Neural cell (in vitro differentiated cells): ENCODE data around the gene FCHSD2. TPM values are rescaled to one million over a fixed set of nuclear protein-coding genes. Genes with fewer than 3 reads are reported as not detected.

Source experiments
- H2AFZ ChIP-seq: fragments of 200-600, 300-800 bp; sonication (generic), shearing (Covaris generic); 2 replicates; pipeline ENCODE4 v1.6.0; 2014; ENCODE audit warnings: low read depth, mild to moderate bottlenecking, antibody characterized with exemption, low read length, moderate library complexity
- H3F3A ChIP-seq: fragments of 200-600 bp; shearing (Covaris generic); 2 replicates; pipeline ENCODE4 v1.6.1; 2016; ENCODE audit warnings: mild to moderate bottlenecking, moderate library complexity, mixed read lengths, antibody characterized with exemption, low read length; ENCODE audit not compliant: insufficient read depth, poor library complexity, severe bottlenecking
- H3K27ac ChIP-seq: fragments of 200-600, 300-800 bp; sonication (generic), shearing (Covaris generic); 2 replicates; pipeline ENCODE4 v1.5.1; 2014; ENCODE audit warnings: mild to moderate bottlenecking, low read length, moderate library complexity
- H3K27me3 ChIP-seq: fragments of 300-800, 200-600 bp; sonication (generic), shearing (Covaris generic); 2 replicates; pipeline ENCODE4 v1.6.0; 2014; ENCODE audit warnings: mild to moderate bottlenecking, low read depth, low read length, moderate library complexity; ENCODE audit not compliant: insufficient read depth
- H3K36me3 ChIP-seq: fragments of 300-800, 200-600 bp; sonication (generic), shearing (Covaris generic); 2 replicates; pipeline ENCODE4 v1.5.1; 2014; ENCODE audit warnings: mild to moderate bottlenecking, antibody characterized with exemption, low read length, moderate library complexity; ENCODE audit not compliant: insufficient read depth
- H3K4me2 ChIP-seq: fragments of 300-800, 200-600 bp; sonication (generic), shearing (Covaris generic); 2 replicates; pipeline ENCODE4 v1.6.0; 2014; ENCODE audit warnings: mild to moderate bottlenecking, low read length
- H3K4me3 ChIP-seq: fragments of 300-800, 200-600 bp; sonication (generic), shearing (Covaris generic); 2 replicates; pipeline ENCODE4 v1.5.1; 2014; ENCODE audit warnings: mild to moderate bottlenecking, low read length, moderate library complexity
- H3K79me2 ChIP-seq: fragments of 200-600 bp; shearing (Covaris generic); replicated peaks from 2 replicates; pipeline ENCODE4 v1.6.0; 2014; ENCODE audit warnings: mild to moderate bottlenecking, low read length, moderate library complexity; ENCODE audit not compliant: insufficient read depth
- H3K9ac ChIP-seq: fragments of 300-800, 200-600 bp; sonication (generic), shearing (Covaris generic); 2 replicates; pipeline ENCODE4 v1.6.1; 2016; ENCODE audit warnings: mild to moderate bottlenecking, low read length, mixed read lengths
- H3K9me2 ChIP-seq: fragments of 200-600 bp; shearing (Covaris generic); 2 replicates; pipeline ENCODE4 v1.6.1; 2016; ENCODE audit warnings: mild to moderate bottlenecking, low read length, mixed read lengths; ENCODE audit not compliant: insufficient read depth
- H3K9me3 ChIP-seq: fragments of 200-600, 300-800 bp; sonication (generic), shearing (Covaris generic); 2 replicates; pipeline ENCODE4 v1.6.1; 2016; ENCODE audit warnings: mild to moderate bottlenecking, mixed run types, low read length, moderate library complexity, mixed read lengths
- H4K20me1 ChIP-seq: fragments of 200-600 bp; shearing (Covaris generic); 2 replicates; pipeline ENCODE4 v1.6.1; 2016; ENCODE audit warnings: mild to moderate bottlenecking, mixed run types; ENCODE audit not compliant: insufficient read depth
- EP300 ChIP-seq: fragments of 450-650 bp; conservative IDR thresholded peaks from 2 replicates; pipeline ENCODE4 v1.6.1; 2014; ENCODE audit warnings: antibody characterized with exemption, mild to moderate bottlenecking, moderate library complexity; ENCODE audit not compliant: poor library complexity, severe bottlenecking
- EZH2 ChIP-seq: fragments of 200-600, 300-800 bp; shearing (Covaris generic), sonication (generic); IDR thresholded peaks from 2 replicates; pipeline ENCODE4 v1.6.1; 2014; ENCODE audit warnings: antibody characterized with exemption, low read length, borderline replicate concordance, mild to moderate bottlenecking; ENCODE audit not compliant: insufficient read depth, poor library complexity, severe bottlenecking
- MXI1 ChIP-seq: fragments of 450-650 bp; conservative IDR thresholded peaks from 2 replicates; pipeline ENCODE4 v1.6.1; 2014; ENCODE audit warnings: antibody characterized with exemption, mild to moderate bottlenecking; ENCODE audit not compliant: poor library complexity, severe bottlenecking
- POLR2AphosphoS5 ChIP-seq: IDR thresholded peaks from 2 replicates; pipeline ENCODE4 v1.6.1; 2012
- RAD21 ChIP-seq: fragments of 450-650 bp; conservative IDR thresholded peaks from 2 replicates; pipeline ENCODE4 v1.6.1; 2014; ENCODE audit warnings: antibody characterized with exemption, mild to moderate bottlenecking, moderate library complexity
- SMC3 ChIP-seq: fragments of 450-650 bp; conservative IDR thresholded peaks from 2 replicates; pipeline ENCODE4 v1.6.1; 2014; ENCODE audit warnings: antibody characterized with exemption, mild to moderate bottlenecking, moderate library complexity; ENCODE audit not compliant: poor library complexity
- TAF1 ChIP-seq: IDR thresholded peaks from 2 replicates; pipeline ENCODE4 v1.6.1; 2012; ENCODE audit warnings: low read depth
- polyA plus RNA-seq: library from polyadenylated mRNA; depleted of rRNA; stranded (reverse); fragments of >200 nt; gene quantifications from 2 replicates; pipeline ENCODE4 v1.2.3, GENCODE V29; 2014
- TF ChIP-seq, protein P1 (sequence below): fragments of 450-650 bp; IDR thresholded peaks from 2 replicates; pipeline ENCODE4 v1.5.1; 2014; ENCODE audit warnings: antibody characterized with exemption, mild to moderate bottlenecking, moderate library complexity; ENCODE audit not compliant: poor library complexity, severe bottlenecking
- TF ChIP-seq, protein P2 (sequence below): IDR thresholded peaks from 2 replicates; pipeline ENCODE4 v1.6.1; 2012; ENCODE audit warnings: borderline replicate concordance

Gene FCHSD2
- polyA plus RNA-seq, 1 donor from 2014 or later: 40.8 TPM

DNA sequence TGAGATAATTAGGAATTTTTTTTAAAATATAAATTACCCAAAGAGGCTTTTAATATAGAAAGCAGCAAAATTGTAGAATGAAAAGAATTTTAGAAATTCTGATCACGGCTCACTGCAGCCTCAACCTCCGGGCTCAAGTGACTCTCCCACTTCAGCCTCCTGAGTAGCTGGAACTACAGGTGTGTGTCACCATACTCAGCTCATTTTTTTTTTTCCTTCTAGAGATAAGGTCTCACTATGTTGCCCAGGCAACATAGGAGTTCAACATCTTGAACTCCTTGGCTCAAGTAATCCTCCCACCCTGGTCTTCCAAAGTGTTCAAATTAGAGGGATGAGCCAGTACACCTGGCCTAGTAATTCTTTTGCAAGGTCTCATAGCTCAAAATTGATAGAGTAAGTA is 251.2 kb downstream of the FCHSD2 start:
- Histone ChIP-seq H3K9ac (no peak overlapping the region), H3F3A (no peaks in the 10 kb centered on the region), H3K9me3 (no peaks in the 10 kb centered on the region), H3K27me3 (no peaks in the 10 kb centered on the region), H2AFZ (no peak overlapping the region), H4K20me1 (no peaks in the 10 kb centered on the region), H3K27ac (no peak overlapping the region), H3K79me2 (no peaks in the 10 kb centered on the region), H3K4me3 (no peak overlapping the region), H3K9me2 (no peaks in the 10 kb centered on the region), H3K4me2 (no peak overlapping the region), H3K36me3 (peaks cover 5% of the 10 kb centered on the region)
- TF ChIP-seq EP300 (no peak), TAF1 (no peak), EZH2 (no peak), RAD21 (no peak), POLR2AphosphoS5 (no peak), MXI1 (no peak), SMC3 (no peak)
- TF ChIP-seq, protein P1, sequence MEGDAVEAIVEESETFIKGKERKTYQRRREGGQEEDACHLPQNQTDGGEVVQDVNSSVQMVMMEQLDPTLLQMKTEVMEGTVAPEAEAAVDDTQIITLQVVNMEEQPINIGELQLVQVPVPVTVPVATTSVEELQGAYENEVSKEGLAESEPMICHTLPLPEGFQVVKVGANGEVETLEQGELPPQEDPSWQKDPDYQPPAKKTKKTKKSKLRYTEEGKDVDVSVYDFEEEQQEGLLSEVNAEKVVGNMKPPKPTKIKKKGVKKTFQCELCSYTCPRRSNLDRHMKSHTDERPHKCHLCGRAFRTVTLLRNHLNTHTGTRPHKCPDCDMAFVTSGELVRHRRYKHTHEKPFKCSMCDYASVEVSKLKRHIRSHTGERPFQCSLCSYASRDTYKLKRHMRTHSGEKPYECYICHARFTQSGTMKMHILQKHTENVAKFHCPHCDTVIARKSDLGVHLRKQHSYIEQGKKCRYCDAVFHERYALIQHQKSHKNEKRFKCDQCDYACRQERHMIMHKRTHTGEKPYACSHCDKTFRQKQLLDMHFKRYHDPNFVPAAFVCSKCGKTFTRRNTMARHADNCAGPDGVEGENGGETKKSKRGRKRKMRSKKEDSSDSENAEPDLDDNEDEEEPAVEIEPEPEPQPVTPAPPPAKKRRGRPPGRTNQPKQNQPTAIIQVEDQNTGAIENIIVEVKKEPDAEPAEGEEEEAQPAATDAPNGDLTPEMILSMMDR: no peak
- TF ChIP-seq, protein P2, sequence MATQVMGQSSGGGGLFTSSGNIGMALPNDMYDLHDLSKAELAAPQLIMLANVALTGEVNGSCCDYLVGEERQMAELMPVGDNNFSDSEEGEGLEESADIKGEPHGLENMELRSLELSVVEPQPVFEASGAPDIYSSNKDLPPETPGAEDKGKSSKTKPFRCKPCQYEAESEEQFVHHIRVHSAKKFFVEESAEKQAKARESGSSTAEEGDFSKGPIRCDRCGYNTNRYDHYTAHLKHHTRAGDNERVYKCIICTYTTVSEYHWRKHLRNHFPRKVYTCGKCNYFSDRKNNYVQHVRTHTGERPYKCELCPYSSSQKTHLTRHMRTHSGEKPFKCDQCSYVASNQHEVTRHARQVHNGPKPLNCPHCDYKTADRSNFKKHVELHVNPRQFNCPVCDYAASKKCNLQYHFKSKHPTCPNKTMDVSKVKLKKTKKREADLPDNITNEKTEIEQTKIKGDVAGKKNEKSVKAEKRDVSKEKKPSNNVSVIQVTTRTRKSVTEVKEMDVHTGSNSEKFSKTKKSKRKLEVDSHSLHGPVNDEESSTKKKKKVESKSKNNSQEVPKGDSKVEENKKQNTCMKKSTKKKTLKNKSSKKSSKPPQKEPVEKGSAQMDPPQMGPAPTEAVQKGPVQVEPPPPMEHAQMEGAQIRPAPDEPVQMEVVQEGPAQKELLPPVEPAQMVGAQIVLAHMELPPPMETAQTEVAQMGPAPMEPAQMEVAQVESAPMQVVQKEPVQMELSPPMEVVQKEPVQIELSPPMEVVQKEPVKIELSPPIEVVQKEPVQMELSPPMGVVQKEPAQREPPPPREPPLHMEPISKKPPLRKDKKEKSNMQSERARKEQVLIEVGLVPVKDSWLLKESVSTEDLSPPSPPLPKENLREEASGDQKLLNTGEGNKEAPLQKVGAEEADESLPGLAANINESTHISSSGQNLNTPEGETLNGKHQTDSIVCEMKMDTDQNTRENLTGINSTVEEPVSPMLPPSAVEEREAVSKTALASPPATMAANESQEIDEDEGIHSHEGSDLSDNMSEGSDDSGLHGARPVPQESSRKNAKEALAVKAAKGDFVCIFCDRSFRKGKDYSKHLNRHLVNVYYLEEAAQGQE: no peak

DNA sequence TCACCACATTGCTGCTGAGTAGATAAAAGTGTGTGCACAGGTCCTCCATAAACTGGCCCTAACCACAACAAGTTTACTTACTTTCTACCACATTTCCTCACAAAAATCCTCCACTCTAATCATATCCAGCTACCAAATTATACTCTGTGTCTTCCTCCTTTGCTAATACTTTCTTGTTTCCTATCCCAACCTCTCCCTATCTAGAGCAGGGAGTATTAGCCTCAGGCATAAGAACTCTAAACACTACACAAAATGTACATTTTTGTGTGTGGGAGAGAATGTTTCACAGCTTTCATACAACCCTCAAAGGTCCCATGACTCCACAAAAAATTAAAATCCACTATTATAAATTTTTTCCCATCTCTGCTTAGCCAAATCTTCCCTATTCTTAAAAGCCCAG is 255.5 kb downstream of the FCHSD2 start:
- Histone ChIP-seq H3K27me3 (no peaks in the 10 kb centered on the region), H3K9ac (no peak overlapping the region), H3K79me2 (no peaks in the 10 kb centered on the region), H3F3A (no peaks in the 10 kb centered on the region), H3K27ac (no peak overlapping the region), H4K20me1 (no peaks in the 10 kb centered on the region), H3K36me3 (peaks cover 8% of the 10 kb centered on the region), H3K4me3 (no peak overlapping the region), H2AFZ (no peak overlapping the region), H3K9me3 (no peaks in the 10 kb centered on the region), H3K9me2 (no peaks in the 10 kb centered on the region), H3K4me2 (no peak overlapping the region)
- TF ChIP-seq TAF1 (no peak), POLR2AphosphoS5 (no peak), EZH2 (no peak), RAD21 (no peak), MXI1 (no peak), EP300 (no peak), SMC3 (no peak)
- TF ChIP-seq, protein P2: no peak
- TF ChIP-seq, protein P1: no peak
